ENCODE measurements around the gene CHST4.
"Not testable (repeated sequence)": the region's sequence is repeated elsewhere in the genome, so short reads cannot be mapped to it uniquely, and the experiment has no call there.

The CHST4 gene

GRCh38 chr16:71500964-71501363 lies 25.3 kb upstream of the CHST4 start:
- DNase-seq (ENCODE audit: low read depth) = no peak
- H3K4me3 ChIP-seq (ENCODE audit: low read length) = no peak overlapping the region
- TF ChIP-seq CTCF (IDR thresholded peaks at IDR 0.05; ENCODE audit: insufficient read depth, low read depth, low read length, missing control alignments) = no peak

- no peak for TF ChIP-seq CTCF (IDR thresholded peaks at IDR 0.05; ENCODE audit: insufficient read depth, low read depth, low read length, missing control alignments)
- no peak for DNase-seq (ENCODE audit: low read depth)
These were observed 24.7 kb upstream of the CHST4 start for GRCh38 chr16:71501547-71501946.

GRCh38 chr16:71504051-71504450 lies 22.2 kb upstream of the CHST4 start:
- DNase-seq (ENCODE audit: low read depth) = peak; percentile 30
- not testable (repeated sequence) for H3K4me3 ChIP-seq (ENCODE audit: low read length)

More at GRCh38 chr16:71501547-71501946, 24.7 kb upstream of the CHST4 start:
- no peak overlapping the region for H3K4me3 ChIP-seq (ENCODE audit: low read length)

GRCh38 chr16:71504901-71505300 lies 21.3 kb upstream of the CHST4 start:
- TF ChIP-seq CTCF (IDR thresholded peaks at IDR 0.05; ENCODE audit: insufficient read depth, low read depth, low read length, missing control alignments) = no peak
- no peak overlapping the region for H3K4me3 ChIP-seq (ENCODE audit: low read length)

GRCh38 chr16:71507061-71507460 lies 19.2 kb upstream of the CHST4 start:
- no peak for DNase-seq (ENCODE audit: low read depth)
- no peak overlapping the region for H3K4me3 ChIP-seq (ENCODE audit: low read length)
- TF ChIP-seq CTCF (IDR thresholded peaks at IDR 0.05; ENCODE audit: insufficient read depth, low read depth, low read length, missing control alignments) = no peak

More at GRCh38 chr16:71504901-71505300, 21.3 kb upstream of the CHST4 start:
- peak; percentile 79 for DNase-seq (ENCODE audit: low read depth)

- no peak for TF ChIP-seq CTCF (IDR thresholded peaks at IDR 0.05; ENCODE audit: insufficient read depth, low read depth, low read length, missing control alignments)
- DNase-seq (ENCODE audit: low read depth) = no peak
- H3K4me3 ChIP-seq (ENCODE audit: low read length) = no peak overlapping the region
These were observed 12.9 kb upstream of the CHST4 start for GRCh38 chr16:71513302-71513701.

- TF ChIP-seq CTCF (IDR thresholded peaks at IDR 0.05; ENCODE audit: insufficient read depth, low read depth, low read length, missing control alignments) = no peak
- no peak for DNase-seq (ENCODE audit: low read depth)
These were observed 11.8 kb upstream of the CHST4 start for GRCh38 chr16:71514476-71514875.

More at GRCh38 chr16:71514476-71514875, 11.8 kb upstream of the CHST4 start:
- H3K4me3 ChIP-seq (ENCODE audit: low read length) = no peak overlapping the region
